Panc1 (cell line): ENCODE results near the gene ARMH2. TPM values are rescaled to one million over a fixed set of nuclear protein-coding genes. Genes with fewer than 3 reads are reported as not detected.

Experiments
- ATAC-seq: fragments of 200-7000 bp; cut with Tn5 transposase; 2 replicates; pipeline ENCODE4 v1.9.1; 2020; ENCODE audit warnings: mild to moderate bottlenecking, moderate library complexity
- BruUV-seq: library from RNA; stranded (reverse); fragments of 400-500 nt; replicated peaks from 2 replicates; lab custom pipeline; 2021; lab: Mats Ljungman, UMichigan
- CTCF ChIA-PET: fragments of 300-600 bp; sonication (Branson Sonifier 250); formaldehyde crosslinking; loops from one replicate; lab custom pipeline; 2022; ENCODE audit warnings: antibody characterized with exemption; lab: Charles Lee
- POLR2A ChIA-PET: fragments of 300-600 bp; sonication (Branson Sonifier 250); formaldehyde crosslinking; loops from one replicate; lab custom pipeline; 2022; ENCODE audit warnings: antibody characterized with exemption; lab: Charles Lee
- DNase-seq: peaks from one replicate; pipeline ENCODE4 v3.0.0-alpha.2; 2010; ENCODE audit warnings: low read depth, low spot score
- H3K27ac ChIP-seq: 2 replicates; pipeline ENCODE4 v1.5.1; 2011; ENCODE audit warnings: mild to moderate bottlenecking, low read length, inconsistent platforms
- H3K27me3 ChIP-seq: fragments of 200-500 bp; sonication (Bioruptor generic); 2 replicates; pipeline ENCODE4 v1.6.0; 2014; ENCODE audit warnings: low read length, inconsistent platforms; ENCODE audit not compliant: control insufficient read depth, insufficient read depth
- H3K36me3 ChIP-seq: fragments of 200-500 bp; sonication (Bioruptor generic); 2 replicates; pipeline ENCODE4 v1.5.1; 2014; ENCODE audit warnings: inconsistent platforms, mild to moderate bottlenecking, low read length, moderate library complexity; ENCODE audit not compliant: control insufficient read depth, insufficient read depth
- H3K4me1 ChIP-seq: 2 replicates; pipeline ENCODE4 v1.5.1; 2011; ENCODE audit warnings: inconsistent platforms, mild to moderate bottlenecking, low read length, moderate library complexity; ENCODE audit not compliant: control insufficient read depth, insufficient read depth
- H3K4me3 ChIP-seq, 2 experiments: 2 replicates each; pipeline ENCODE4 v1.5.1; 2011 to 2012; ENCODE audit warnings: low read depth in 2 of 2, low read length in 2 of 2, mild to moderate bottlenecking in 2 of 2, inconsistent platforms in 1 of 2, moderate library complexity in 1 of 2
- H3K9me3 ChIP-seq: fragments of 200-500 bp; sonication (Bioruptor generic); 2 replicates; pipeline ENCODE4 v1.5.1; 2014; ENCODE audit warnings: low read depth, mild to moderate bottlenecking, inconsistent platforms, low read length, moderate library complexity; ENCODE audit not compliant: control insufficient read depth, insufficient read depth
- POLR2AphosphoS5 ChIP-seq: IDR thresholded peaks from 2 replicates; pipeline ENCODE4 v1.6.1; 2012; ENCODE audit warnings: mild to moderate bottlenecking, low read depth, low read length, moderate library complexity
- SIN3A ChIP-seq: IDR thresholded peaks from 2 replicates; pipeline ENCODE4 v1.6.1; 2012; ENCODE audit warnings: low read depth, mild to moderate bottlenecking, low read length, moderate library complexity, borderline replicate concordance; ENCODE audit not compliant: insufficient read depth
- TCF7L2 ChIP-seq: IDR thresholded peaks from 2 replicates; pipeline ENCODE4 v1.6.1; 2011; ENCODE audit warnings: mild to moderate bottlenecking, low read depth, low read length, inconsistent platforms
- in situ Hi-C: cut with HindIII; loops from 2 replicates; pipeline ENCODE4 v1.10.0; 2016; ENCODE audit warnings: low sequenced_read_pairs, low pct_unique_long_range_greater_than_20kb
- intact Hi-C: fragments of 100-400 bp; cut with micrococcal nuclease; formaldehyde crosslinking; loops from one replicate; pipeline ENCODE4 v1.10.0; 2022; ENCODE audit not compliant: unreplicated experiment
- total RNA-seq: library from RNA; stranded (reverse); gene quantifications from one replicate; pipeline ENCODE4 v1.2.1, GENCODE V29; 2021; ENCODE audit not compliant: unreplicated experiment
- TF ChIP-seq, protein P1 (sequence below), 2 experiments: IDR thresholded peaks; 2 replicates each; pipeline ENCODE4 v1.6.1; 2011 to 2012; ENCODE audit warnings: low read depth in 2 of 2, control low read depth in 1 of 2, low read length in 1 of 2, mild to moderate bottlenecking in 1 of 2, moderate library complexity in 1 of 2; ENCODE audit not compliant: insufficient read depth in 1 of 2
- TF ChIP-seq, protein P2 (sequence below): fragments of 450-650 bp; IDR thresholded peaks from 2 replicates; pipeline ENCODE4 v1.5.1; 2017; ENCODE audit warnings: mild to moderate bottlenecking

Gene ARMH2
- total RNA-seq, 1 experiment from 2014 or later: not detected

DNA sequence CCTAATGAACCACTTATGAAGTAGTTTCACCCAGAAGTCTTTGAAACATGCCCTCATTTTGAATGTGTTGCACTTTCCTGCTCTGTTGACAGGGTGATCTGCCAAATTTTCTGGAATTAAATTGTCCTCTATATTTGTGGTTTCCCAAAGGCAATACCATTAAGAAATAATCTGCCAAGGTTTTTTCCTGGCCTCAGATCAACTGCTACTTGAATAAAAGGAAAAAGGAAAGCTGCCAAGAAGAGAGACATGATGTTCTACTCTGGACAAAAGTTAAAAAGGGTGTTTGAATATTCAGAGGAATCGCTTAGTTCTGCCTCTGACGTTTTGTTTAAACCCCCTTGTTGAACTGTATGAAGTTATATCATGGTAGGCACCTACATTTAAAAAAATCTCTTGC lies 37.4 kb upstream of the ARMH2 start:
- ChIA-PET CTCF (no interaction called here), POLR2A (no interaction called here)
- Histone ChIP-seq H3K4me3 (no peak overlapping the region), H3K9me3 (no peaks in the 10 kb centered on the region), H3K36me3 (no peaks in the 10 kb centered on the region), H3K27ac (no peak overlapping the region), H3K4me1 (no peaks in the 10 kb centered on the region), H3K27me3 (peaks cover 6% of the 10 kb centered on the region; the same call in 1 of the 2 replicates)
- intact Hi-C loops (no loop called here), in situ Hi-C loops (no loop called here)
- ATAC-seq (no peak), DNase-seq (no peak)
- TF ChIP-seq TCF7L2: no peak
- no peak for TF ChIP-seq SIN3A
- TF ChIP-seq, protein P1, sequence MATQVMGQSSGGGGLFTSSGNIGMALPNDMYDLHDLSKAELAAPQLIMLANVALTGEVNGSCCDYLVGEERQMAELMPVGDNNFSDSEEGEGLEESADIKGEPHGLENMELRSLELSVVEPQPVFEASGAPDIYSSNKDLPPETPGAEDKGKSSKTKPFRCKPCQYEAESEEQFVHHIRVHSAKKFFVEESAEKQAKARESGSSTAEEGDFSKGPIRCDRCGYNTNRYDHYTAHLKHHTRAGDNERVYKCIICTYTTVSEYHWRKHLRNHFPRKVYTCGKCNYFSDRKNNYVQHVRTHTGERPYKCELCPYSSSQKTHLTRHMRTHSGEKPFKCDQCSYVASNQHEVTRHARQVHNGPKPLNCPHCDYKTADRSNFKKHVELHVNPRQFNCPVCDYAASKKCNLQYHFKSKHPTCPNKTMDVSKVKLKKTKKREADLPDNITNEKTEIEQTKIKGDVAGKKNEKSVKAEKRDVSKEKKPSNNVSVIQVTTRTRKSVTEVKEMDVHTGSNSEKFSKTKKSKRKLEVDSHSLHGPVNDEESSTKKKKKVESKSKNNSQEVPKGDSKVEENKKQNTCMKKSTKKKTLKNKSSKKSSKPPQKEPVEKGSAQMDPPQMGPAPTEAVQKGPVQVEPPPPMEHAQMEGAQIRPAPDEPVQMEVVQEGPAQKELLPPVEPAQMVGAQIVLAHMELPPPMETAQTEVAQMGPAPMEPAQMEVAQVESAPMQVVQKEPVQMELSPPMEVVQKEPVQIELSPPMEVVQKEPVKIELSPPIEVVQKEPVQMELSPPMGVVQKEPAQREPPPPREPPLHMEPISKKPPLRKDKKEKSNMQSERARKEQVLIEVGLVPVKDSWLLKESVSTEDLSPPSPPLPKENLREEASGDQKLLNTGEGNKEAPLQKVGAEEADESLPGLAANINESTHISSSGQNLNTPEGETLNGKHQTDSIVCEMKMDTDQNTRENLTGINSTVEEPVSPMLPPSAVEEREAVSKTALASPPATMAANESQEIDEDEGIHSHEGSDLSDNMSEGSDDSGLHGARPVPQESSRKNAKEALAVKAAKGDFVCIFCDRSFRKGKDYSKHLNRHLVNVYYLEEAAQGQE (IDR thresholded peaks at IDR 0.05; ENCODE audit: insufficient read depth in 1 of 2, low read depth in 2 of 2, low read length in 1 of 2): no peak
- TF ChIP-seq, protein P2, sequence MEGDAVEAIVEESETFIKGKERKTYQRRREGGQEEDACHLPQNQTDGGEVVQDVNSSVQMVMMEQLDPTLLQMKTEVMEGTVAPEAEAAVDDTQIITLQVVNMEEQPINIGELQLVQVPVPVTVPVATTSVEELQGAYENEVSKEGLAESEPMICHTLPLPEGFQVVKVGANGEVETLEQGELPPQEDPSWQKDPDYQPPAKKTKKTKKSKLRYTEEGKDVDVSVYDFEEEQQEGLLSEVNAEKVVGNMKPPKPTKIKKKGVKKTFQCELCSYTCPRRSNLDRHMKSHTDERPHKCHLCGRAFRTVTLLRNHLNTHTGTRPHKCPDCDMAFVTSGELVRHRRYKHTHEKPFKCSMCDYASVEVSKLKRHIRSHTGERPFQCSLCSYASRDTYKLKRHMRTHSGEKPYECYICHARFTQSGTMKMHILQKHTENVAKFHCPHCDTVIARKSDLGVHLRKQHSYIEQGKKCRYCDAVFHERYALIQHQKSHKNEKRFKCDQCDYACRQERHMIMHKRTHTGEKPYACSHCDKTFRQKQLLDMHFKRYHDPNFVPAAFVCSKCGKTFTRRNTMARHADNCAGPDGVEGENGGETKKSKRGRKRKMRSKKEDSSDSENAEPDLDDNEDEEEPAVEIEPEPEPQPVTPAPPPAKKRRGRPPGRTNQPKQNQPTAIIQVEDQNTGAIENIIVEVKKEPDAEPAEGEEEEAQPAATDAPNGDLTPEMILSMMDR: no peak
- TF ChIP-seq POLR2AphosphoS5: no peak
- BruUV-seq: no TSS peak

DNA sequence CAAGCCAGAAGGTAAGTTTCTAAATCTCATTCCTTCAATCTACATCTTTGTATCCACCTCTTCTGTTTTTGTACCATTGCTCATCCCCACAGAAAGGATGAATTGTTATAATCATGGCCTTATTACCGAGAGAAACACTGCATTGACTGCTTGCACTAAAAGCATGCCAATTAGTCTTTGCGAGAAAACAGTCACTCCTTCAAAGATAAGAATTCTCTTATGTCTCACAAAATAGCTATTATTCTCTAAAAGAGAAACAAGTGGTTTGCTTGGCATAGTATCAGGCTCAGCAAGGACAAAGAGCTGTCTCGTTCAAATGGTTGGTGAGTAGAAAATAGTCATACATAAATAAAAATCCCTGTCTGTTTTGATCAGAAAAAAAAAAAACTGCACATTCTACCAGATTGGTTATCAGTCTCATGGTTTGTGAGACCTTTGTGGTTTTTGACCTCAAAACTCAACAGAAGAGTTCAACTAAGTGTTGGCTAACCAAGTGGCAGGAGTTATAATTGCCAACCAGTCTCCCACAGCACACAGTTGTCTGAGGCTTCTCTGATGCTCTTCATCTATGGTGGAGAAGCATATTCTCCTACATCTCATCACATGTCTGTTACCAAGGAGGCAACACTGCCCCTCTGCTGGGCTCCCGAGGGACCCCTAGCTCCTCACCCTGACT lies 35.1 kb upstream of the ARMH2 start:
- DNase-seq (no peak), ATAC-seq (no peak)
- no peak for TF ChIP-seq SIN3A
- TF ChIP-seq, protein P1 (IDR thresholded peaks at IDR 0.05; ENCODE audit: insufficient read depth in 1 of 2, low read depth in 2 of 2, low read length in 1 of 2): no peak
- no peak for TF ChIP-seq POLR2AphosphoS5
- TF ChIP-seq TCF7L2: no peak
- TF ChIP-seq, protein P2: no peak
- no peaks in the 10 kb centered on the region for H3K4me1 ChIP-seq
- ChIA-PET POLR2A (no interaction called here), CTCF (no interaction called here)
- peaks cover 2% of the 10 kb centered on the region; the same call in 1 of the 2 replicates for H3K27me3 ChIP-seq
- intact Hi-C loops: no loop called here
- no peaks in the 10 kb centered on the region for H3K36me3 ChIP-seq
- in situ Hi-C loops: no loop called here
- no TSS peak for BruUV-seq
- no peak overlapping the region for H3K4me3 ChIP-seq
- H3K27ac ChIP-seq: no peak overlapping the region
- H3K9me3 ChIP-seq: no peaks in the 10 kb centered on the region
